ENCODE results near the gene SUGCT.

The SUGCT gene

GRCh38 chr7:40502359-40502758 is 367.6 kb downstream of the SUGCT start:
- DNase-seq (ENCODE audit: insufficient read length, low spot score) = no peak
- no peak for FAIRE-seq

DNA sequence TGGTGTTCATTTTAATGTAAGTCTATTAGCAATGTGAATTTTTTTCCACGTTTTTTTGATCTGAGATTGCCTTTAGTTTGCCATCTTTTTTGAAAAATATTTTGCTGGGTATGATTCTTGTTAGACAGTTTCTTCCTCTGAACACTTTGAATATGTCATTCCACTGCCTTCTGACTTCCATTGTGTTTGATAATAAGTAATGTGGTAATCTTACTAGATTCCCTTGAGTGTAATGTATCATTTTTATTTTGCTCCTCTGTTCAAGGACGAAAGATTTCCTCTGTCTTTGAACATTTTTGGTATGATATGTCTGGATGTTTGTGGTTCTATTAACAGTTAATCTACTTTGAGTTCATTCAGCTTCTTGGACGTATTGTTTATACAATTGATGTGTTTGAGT is 371.4 kb downstream of the SUGCT start:
- no peak for DNase-seq (ENCODE audit: insufficient read length, low spot score)
- FAIRE-seq = no peak

- DNase-seq (ENCODE audit: insufficient read length, low spot score) (no peak), FAIRE-seq (no peak)
Observed at GRCh38 chr7:40507166-40507565, 372.4 kb downstream of the SUGCT start.

DNA sequence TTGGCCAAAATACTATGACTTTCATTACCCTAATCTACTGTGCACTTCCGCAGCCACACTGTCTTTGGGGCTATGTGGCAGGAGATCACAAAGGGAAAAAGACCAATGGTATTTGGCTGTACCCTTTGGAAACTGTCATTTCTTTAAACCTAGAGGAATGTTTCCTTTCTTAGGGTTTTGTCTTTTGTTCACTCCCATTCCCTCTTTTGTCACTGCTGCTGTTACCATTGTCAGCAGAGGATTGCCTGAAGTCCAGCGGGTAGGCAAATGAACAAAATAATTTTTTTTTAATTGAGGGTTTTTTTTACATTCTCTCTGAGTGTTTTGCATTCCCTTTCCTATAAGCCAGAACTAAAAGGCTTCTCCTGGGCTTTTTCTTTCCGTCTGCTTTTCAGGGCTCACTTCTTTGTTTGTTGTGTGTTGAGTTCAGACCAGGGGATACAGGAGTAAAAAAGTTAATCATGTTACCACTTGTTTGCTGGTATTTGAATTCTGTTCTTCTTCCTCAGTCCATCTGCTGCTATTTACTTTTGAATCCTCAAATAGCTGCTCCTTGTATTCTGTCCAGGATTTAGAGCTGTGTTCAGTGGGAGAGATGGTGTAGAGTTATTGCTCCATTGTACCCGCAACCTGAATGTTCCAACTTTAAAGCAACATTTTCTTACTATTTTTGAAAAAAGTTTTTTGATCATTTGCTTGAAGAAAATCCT is 374.6 kb downstream of the SUGCT start:
- FAIRE-seq (no peak), DNase-seq (ENCODE audit: insufficient read length, low spot score) (no peak)

DNA sequence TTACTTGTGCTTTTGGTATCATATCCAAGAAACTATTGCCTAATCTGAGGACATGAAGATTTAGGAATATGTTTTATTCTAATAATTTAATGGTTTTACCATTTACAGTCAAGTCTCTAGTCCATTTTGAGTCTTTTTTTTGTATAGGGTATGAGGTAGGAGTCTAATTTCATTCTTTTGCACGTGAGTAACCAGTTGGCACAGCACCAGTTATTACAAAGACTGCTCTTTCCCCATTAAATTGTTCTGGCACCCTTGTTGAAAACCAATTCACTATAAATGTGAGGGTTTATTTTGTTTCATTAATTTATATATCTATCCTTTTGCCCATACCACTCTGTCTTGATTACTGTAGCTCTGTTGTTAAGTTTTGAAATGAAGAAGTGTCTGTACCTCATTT is 381.6 kb downstream of the SUGCT start:
- FAIRE-seq (no peak), DNase-seq (ENCODE audit: insufficient read length, low spot score) (no peak)

GRCh38 chr7:40519009-40519408 is 384.2 kb downstream of the SUGCT start:
- DNase-seq (ENCODE audit: insufficient read length, low spot score) (no peak), FAIRE-seq (no peak)

- DNase-seq (ENCODE audit: insufficient read length, low spot score) (no peak), FAIRE-seq (no peak)
Observed at GRCh38 chr7:40520986-40521738, 386.4 kb downstream of the SUGCT start.

DNA sequence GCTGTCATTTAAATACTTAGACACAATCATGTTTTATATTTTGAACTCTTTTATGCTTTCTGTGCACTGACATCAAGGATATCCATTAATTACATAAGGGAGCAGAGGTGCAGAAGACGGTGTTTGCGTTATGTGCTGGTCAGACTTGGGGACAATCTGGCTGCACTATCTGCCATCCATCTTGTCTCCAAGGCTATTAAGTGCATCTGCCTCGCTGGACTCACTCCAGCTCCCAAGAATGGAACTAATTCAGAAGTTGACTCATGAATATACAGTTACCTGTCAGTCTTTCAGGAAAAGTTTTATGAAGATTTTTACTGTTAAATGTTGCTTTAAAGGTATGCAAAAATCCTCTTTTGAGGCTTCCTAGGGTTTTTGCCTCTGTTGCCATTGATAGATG is 391.0 kb downstream of the SUGCT start:
- DNase-seq (ENCODE audit: insufficient read length, low spot score) = no peak
- FAIRE-seq = no peak

- DNase-seq (ENCODE audit: insufficient read length, low spot score) (no peak), FAIRE-seq (no peak)
Observed at GRCh38 chr7:40526951-40527715, 392.3 kb downstream of the SUGCT start.

GRCh38 chr7:40527723-40528122 is 392.9 kb downstream of the SUGCT start:
- DNase-seq (ENCODE audit: insufficient read length, low spot score) = no peak
- no peak for FAIRE-seq

GRCh38 chr7:40530292-40530691 is 395.5 kb downstream of the SUGCT start:
- no peak for DNase-seq (ENCODE audit: insufficient read length, low spot score)
- no peak for FAIRE-seq

DNA sequence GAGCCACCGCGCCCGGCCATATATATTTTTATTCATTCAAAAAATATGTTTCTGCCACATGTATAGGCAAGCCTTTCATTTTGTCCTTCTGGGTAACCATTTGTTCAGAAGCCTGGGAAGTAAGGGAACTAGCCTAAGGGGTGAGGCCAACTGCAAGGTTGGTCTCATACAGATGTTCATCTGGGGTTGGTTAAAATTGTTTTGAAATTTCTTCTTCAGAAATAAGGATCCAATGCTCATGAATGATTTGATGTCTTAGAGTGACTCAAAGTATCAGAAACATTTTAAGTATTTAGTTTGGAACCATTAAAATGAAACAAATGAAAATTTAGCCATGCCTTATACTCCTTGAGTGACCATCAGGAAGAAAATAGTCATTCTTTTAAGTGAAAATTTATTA is 397.2 kb downstream of the SUGCT start:
- DNase-seq (ENCODE audit: insufficient read length, low spot score) = no peak
- FAIRE-seq = no peak

DNA sequence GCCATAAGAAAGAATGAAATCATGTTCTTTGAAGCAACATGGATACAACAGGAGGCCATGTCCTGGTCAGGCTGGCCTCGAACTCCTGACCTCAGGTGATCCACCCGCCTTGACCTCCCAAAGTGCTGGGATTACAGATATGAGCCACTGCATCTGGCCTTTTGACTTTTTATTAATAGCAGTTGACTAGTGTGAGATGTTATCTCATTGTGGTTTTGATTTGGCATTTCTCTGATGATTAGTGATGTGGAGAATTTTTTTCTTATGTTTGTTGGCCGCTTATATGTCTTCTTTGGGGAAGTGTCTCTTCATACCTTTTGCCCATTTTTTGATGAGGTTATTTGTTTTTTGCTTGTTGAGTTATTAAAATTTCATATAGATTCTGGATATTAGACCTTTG is 400.9 kb downstream of the SUGCT start:
- no peak for DNase-seq (ENCODE audit: insufficient read length, low spot score)
- no peak for FAIRE-seq

GRCh38 chr7:40536421-40536820 is 401.6 kb downstream of the SUGCT start:
- no peak for DNase-seq (ENCODE audit: insufficient read length, low spot score)
- no peak for FAIRE-seq

GRCh38 chr7:40538281-40538680 is 403.5 kb downstream of the SUGCT start:
- FAIRE-seq (no peak), DNase-seq (ENCODE audit: insufficient read length, low spot score) (no peak)

DNA sequence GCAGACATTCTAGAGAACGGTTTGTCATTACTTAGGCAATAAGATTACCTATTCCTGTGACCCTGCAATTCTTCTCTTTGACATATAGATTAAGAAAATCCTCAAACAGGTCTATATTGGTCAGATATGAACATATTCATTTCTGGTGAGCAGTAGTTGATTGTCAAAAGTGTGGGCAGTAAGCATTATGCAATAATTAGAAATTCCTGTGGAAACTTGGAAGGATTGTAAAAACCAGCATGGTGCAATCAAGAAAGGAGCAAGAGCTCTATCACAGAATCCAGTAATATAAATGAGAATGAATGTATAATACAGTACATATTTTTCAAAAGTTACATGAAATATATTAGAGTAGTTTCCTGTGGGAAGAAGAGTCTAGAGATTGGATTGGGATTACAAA is 406.5 kb downstream of the SUGCT start:
- no peak for FAIRE-seq
- DNase-seq (ENCODE audit: insufficient read length, low spot score) = no peak

GRCh38 chr7:40542982-40543741 is 408.4 kb downstream of the SUGCT start:
- no peak for DNase-seq (ENCODE audit: insufficient read length, low spot score)
- no peak for FAIRE-seq

- no peak for FAIRE-seq
- DNase-seq (ENCODE audit: insufficient read length, low spot score) = no peak
Observed at GRCh38 chr7:40544221-40544723, 409.5 kb downstream of the SUGCT start.

DNA sequence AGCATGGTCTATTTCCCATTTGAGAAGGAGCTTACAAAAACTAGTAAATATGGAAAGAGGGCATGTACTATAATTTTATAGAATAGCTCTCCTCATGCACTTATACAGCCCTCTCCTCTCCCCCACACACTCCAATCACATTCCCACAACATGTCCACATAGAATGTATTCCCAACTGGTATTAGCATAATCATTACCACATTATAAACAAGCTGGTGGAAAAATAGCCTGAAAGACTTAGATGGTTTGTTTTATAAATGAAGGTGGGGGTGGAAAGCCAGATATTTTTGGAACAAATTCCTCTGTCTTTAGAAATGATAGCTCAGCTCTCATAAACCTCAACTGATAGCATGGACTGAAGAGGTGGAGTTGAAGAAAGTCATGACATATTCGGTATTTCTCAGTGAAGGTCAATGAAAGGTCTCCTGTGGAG is 410.1 kb downstream of the SUGCT start:
- FAIRE-seq (no peak), DNase-seq (ENCODE audit: insufficient read length, low spot score) (no peak)

DNA sequence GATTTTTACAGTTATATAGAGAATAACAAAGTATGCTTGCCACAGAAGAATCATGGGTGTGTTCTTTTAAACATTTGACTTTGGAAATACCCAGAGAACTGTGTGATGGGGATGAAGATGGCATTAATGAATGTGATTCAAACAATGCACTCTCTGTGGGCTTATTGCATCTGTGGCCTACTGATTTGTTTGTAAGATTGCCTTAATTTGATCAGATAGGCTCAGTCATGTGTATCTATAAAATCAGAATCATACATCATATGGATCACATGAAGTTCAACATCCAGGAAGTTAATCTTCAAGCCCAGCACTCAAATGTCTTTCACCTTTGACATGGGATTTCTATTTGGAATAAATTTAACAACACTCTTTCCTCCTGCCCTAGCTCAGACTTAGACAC is 410.9 kb downstream of the SUGCT start:
- FAIRE-seq = no peak
- DNase-seq (ENCODE audit: insufficient read length, low spot score) = no peak

All from GM19239 (cell line).